K562 (cell line): Measurements from ENCODE around the gene ZNF544. TPM values are rescaled to one million over a fixed set of nuclear protein-coding genes. Genes with fewer than 3 reads are reported as not detected.

Experiments
- CEBPB ChIP-seq: fragments of 450-650 bp; IDR thresholded peaks from 2 replicates; pipeline ENCODE4 v1.6.1; 2016; ENCODE audit warnings: missing genetic modification characterization, missing compliant biosample characterization
- POLR3G ChIP-seq: IDR thresholded peaks from 2 replicates; pipeline ENCODE4 v1.6.1; 2011; ENCODE audit not compliant: insufficient read length, insufficient replicate concordance; ENCODE audit errors: extremely low read depth
- PRMT5 ChIP-seq: sonication (generic); formaldehyde crosslinking; IDR thresholded peaks from 2 replicates; pipeline ENCODE4 v1.5.0; 2020; ENCODE audit warnings: missing genetic modification reagents
- SMARCE1 ChIP-seq: fragments of 450-650 bp; IDR thresholded peaks from 2 replicates; pipeline ENCODE4 v1.7.1; 2016; ENCODE audit warnings: mild to moderate bottlenecking
- TRIM24 ChIP-seq, 2 experiments: fragments of 450-650 bp; IDR thresholded peaks; 2 replicates each; pipeline ENCODE4 v1.6.1; 2016
- TRIM28 ChIP-seq: fragments of 450-650 bp; IDR thresholded peaks from 2 replicates; pipeline ENCODE4 v1.6.1; 2017
- ZBTB33 ChIP-seq: sonication (generic); formaldehyde crosslinking; IDR thresholded peaks from 2 replicates; pipeline ENCODE4 v1.8.1; 2023; ENCODE audit warnings: mild to moderate bottlenecking, missing genetic modification reagents
- ZNF224 ChIP-seq: sonication (generic); formaldehyde crosslinking; IDR thresholded peaks from 2 replicates; pipeline ENCODE4 v1.8.0; 2022; ENCODE audit warnings: mild to moderate bottlenecking, missing genetic modification reagents
- ZNF778 ChIP-seq: fragments of 450-650 bp; formaldehyde crosslinking; IDR thresholded peaks from 2 replicates; pipeline ENCODE4 v1.4.0; 2020; ENCODE audit warnings: mild to moderate bottlenecking, moderate library complexity
- polyA plus RNA-seq, 8 experiments: library from polyadenylated mRNA; depleted of rRNA in 4 of 8; stranded (reverse) in 5 of 8; unstranded in 3 of 8; fragments of >200 nt; fragmentation: Nextera tagmentation in 2 of 8; fragmentation: Illumina TruSeq in 1 of 8; extraction: Ambion mirVana in 2 of 8; extraction: Trizol in 1 of 8; gene quantifications; 2 replicates each; pipeline versions ENCODE4 v1.2.1 to v1.2.3, GENCODE V29; 2011 to 2014; ENCODE audit warnings: inconsistent platforms in 1 of 8, missing spikeins in 1 of 8
- total RNA-seq, 7 experiments: library from RNA; depleted of rRNA in 6 of 7; stranded (reverse); fragments of >200 nt in 6 of 7; fragmentation: Illumina TruSeq in 2 of 7; extraction: Trizol in 2 of 7; gene quantifications; 2 replicates each; pipeline versions ENCODE4 v1.2.1 to v1.2.3, GENCODE V29; 2011 to 2021; ENCODE audit warnings: low replicate concordance in 1 of 7
- TF ChIP-seq, protein P1 (sequence below): fragments of 450-650 bp; IDR thresholded peaks from 2 replicates; pipeline ENCODE4 v1.6.1; 2016
- TF ChIP-seq, protein P2 (sequence below): fragments of 250-450 bp; sonication (Bioruptor Pico); IDR thresholded peaks from 2 replicates; pipeline ENCODE4 v1.8.0; 2022; ENCODE audit warnings: moderate library complexity, mild to moderate bottlenecking, inconsistent platforms

Gene ZNF544
- total and polyA plus RNA-seq, 9 of the 15 experiments (the other 6 are each of a cell fraction or from before 2014, with no cell fraction given): 23.6 to 59.0 (median 41.4) TPM

- TF ChIP-seq POLR3G (no peak), TRIM24 (IDR thresholded peaks at IDR 0.05) (no peak), SMARCE1 (no peak), ZNF778 (no peak), PRMT5 (no peak), ZBTB33 (CRISPR knock-in tag) (peak; percentile 22; the same call in 1 of the 2 replicates), ZNF224 (CRISPR knock-in tag) (no peak), TRIM28 (peak; percentile 27; the same call in 1 of the 2 replicates), CEBPB (peak; percentile 68)
- TF ChIP-seq, protein P1, sequence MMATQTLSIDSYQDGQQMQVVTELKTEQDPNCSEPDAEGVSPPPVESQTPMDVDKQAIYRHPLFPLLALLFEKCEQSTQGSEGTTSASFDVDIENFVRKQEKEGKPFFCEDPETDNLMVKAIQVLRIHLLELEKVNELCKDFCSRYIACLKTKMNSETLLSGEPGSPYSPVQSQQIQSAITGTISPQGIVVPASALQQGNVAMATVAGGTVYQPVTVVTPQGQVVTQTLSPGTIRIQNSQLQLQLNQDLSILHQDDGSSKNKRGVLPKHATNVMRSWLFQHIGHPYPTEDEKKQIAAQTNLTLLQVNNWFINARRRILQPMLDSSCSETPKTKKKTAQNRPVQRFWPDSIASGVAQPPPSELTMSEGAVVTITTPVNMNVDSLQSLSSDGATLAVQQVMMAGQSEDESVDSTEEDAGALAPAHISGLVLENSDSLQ: no peak
- TF ChIP-seq, protein P2, sequence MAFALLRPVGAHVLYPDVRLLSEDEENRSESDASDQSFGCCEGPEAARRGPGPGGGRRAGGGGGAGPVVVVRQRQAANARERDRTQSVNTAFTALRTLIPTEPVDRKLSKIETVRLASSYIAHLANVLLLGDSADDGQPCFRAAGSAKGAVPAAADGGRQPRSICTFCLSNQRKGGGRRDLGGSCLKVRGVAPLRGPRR (CRISPR knock-in tag): no peak
- TF ChIP-seq, all 486 proteins: peak for 9
Measured at GRCh38 chr19:58212336-58213074, 16.2 kb upstream of the ZNF544 start (continued).
